ENCODE results near the gene CDX4. TPM values are rescaled to one million over a fixed set of nuclear protein-coding genes. Genes with fewer than 3 reads are reported as not detected.

Gene CDX4
- total RNA-seq: not detected in 2 replicates

GRCh38 chrX:73446831-73447230, at the start of gene CDX4:
TSS of gene CDX4 (plus strand) at chrX:73447053. CDS start at chrX:73447254, 201 bp downstream.

Small RNA genes within 50 kb of the gene (small RNA-seq; reads per million reads assigned to genes)
- gene MORF4L1P6 (not detected), gene RNU6-1044P (not detected)

Other genes with a start within 250 kb of the CDX4 start
- 2.0 and 2.4 TPM in 2 replicates for gene NAP1L2, start 232.2 kb upstream of the CDX4 start, total RNA-seq
- gene CHIC1, start 116.1 kb downstream of the CDX4 start, total RNA-seq: 14.8 and 16.8 TPM in 2 replicates

Data from thoracic aorta endothelial cell (primary cell).